ENCODE measurements around the gene ACSM4. TPM values are rescaled to one million over a fixed set of nuclear protein-coding genes. Genes with fewer than 3 reads are reported as not detected.
"Not testable (repeated sequence)": the region's sequence is repeated elsewhere in the genome, so short reads cannot be mapped to it uniquely, and the experiment has no call there.

The ACSM4 gene
- polyA plus RNA-seq (ENCODE audit: insufficient read length): not detected
- long read RNA-seq, donor 1: 0 reads
- long read RNA-seq, donor 2: 0 reads
- long read RNA-seq, donor 3: 0 reads
- long read RNA-seq, donor 4: 0 reads
- long read RNA-seq, donor 5: 0 reads
- long read RNA-seq, donor 6: 0 reads
- long read RNA-seq, donor 7: 0 reads
- long read RNA-seq, donor 8: 0 reads

GRCh38 chr12:7303772-7304171 is at the start of gene ACSM4:
ACSM4 (plus strand) TSS chr12:7304072; CDS start chr12:7304332, 260 bp downstream.
- DNase-seq: no peak

DNA sequence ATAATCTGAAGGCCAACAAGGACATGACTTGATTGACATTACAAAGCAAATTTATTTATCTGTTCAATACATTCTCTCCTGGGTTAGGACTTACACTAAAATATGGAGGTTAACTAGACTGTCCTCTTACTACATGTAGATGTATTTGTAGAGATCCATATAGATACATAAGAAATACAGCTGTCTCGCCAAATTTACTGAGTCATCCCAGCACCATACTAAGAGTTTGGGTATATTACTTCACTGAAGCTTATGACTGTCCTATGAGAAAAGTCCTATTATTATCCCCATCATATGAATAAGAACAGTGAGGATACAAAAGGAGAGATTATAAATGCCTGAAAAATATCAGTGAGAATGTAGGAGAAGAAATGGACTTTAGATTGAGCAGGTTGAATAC is 44.8 kb upstream of the ACSM4 start:
- no peak for DNase-seq

GRCh38 chr12:7264538-7264937 is 39.3 kb upstream of the ACSM4 start:
- DNase-seq: no peak

DNA sequence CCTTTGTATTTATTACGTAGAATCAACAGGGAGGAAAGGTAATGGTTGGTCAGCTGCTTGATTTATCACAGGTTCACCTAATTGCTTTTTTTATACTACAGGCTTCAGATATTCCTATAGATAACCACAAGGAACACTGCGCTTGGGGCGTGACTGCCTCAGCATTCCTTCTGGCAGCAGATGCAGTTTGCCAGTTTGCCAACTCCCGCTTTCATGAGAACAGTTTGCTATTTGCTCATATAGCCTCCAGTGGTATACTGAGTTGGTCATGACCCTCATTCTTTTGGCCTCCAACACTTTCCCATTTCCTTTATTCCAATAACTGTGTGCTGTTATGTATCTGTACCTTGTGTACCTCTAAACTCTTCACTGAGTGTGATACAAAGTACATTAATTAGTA is 38.6 kb upstream of the ACSM4 start:
- DNase-seq: no peak

GRCh38 chr12:7269273-7269672 is 34.6 kb upstream of the ACSM4 start:
- DNase-seq: no peak

GRCh38 chr12:7271893-7272514 is 31.9 kb upstream of the ACSM4 start:
- DNase-seq: no peak

DNA sequence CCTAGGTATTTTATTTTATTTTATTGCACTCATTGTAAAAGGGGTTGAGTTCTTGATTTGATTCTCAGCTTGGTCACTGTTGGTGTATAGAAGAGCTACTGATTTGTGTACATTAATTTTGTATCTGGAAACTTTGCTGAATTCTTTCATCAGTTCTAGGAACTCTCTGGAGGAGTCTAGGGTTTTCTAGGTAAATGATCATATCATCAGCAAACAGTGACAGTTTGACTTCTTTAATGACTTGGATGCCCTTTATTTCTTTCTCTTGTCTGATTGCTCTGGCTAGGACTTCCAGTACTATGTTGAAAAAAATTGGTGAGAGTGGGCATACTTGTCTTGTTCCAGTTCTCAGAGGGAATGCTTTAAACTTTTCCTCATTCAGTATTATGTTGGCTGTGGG is 28.4 kb upstream of the ACSM4 start:
- not testable (repeated sequence) for DNase-seq

DNA sequence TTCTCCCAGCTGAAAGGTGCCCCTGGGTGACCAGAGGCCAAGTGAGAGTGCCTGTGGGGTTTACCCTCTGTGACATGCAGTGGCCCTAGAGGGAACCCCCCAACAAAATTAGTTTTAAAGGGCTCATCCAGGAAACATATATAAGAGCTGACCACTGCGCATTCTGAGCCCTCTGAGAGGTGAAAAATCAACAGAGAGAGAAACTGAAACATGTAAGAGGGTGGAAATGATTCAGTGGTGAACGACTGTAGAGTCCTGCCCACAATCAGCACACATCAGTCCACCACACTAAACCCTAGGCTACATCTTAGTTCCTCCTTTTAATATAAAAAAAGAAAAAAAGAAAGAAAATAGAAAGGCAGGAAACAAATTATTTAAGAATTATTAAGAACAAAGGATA is 21.0 kb upstream of the ACSM4 start:
- no peak for DNase-seq

DNA sequence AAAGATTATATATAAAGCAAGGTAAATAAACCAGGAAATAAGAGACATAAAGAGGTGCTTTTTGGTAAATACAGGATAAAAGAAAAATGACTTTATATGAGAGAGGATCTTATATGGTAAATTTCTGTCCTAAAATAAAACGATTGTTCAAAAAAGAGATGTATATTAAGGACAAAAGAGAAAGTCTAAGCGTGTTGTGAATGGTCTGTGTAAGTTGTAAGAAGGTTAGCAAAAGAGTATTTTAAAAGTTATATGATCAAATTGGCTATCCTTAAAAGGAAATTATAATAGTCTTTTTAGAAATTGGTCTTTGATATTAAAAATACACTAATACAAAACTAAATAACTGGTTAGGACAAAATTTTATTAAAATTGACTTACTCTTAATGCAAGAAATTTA is 14.1 kb upstream of the ACSM4 start:
- no peak for DNase-seq

GRCh38 chr12:7290588-7290987 is 13.3 kb upstream of the ACSM4 start:
- DNase-seq: not testable (repeated sequence)

DNA sequence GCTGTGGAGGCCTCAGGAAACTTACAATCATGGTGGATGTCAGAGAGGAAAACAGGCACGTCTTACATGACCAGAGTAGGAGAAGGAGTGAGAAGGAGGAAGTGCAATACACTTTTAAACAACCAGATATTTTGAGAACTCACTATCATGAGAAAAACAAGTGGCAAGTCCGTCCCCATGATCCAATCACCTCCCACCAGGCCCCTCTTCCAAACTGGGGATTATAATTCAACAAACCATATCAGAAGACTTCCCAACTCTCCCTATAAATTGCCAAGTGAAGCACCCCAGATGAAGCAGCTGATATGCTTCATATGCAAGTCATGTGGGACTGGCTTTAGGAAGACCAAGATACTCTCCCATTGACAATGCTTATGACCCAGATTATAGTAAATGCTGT is 11.6 kb upstream of the ACSM4 start:
- no peak for DNase-seq

DNA sequence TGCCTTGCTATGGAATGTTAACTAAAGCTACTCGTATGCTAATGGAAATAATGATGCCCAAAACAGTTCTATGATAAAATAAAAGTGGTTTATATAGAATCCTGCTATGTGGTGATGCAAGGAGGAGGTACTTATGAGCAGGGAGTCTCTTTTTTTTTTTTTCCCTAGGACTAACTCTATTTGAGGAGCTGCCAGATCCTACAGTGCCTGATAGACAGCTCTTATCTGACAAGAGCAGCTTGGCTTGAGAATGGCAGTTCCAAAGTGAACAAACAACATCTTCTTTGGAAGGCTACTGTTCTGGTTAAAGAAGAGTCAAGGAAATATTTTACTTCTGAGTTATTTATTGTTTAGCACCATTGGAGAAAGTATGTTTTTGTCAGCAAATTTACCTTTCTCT is 10.2 kb upstream of the ACSM4 start:
- no peak for DNase-seq

- no peak for DNase-seq
Measured at GRCh38 chr12:7295529-7295928, 8.3 kb upstream of the ACSM4 start.

DNA sequence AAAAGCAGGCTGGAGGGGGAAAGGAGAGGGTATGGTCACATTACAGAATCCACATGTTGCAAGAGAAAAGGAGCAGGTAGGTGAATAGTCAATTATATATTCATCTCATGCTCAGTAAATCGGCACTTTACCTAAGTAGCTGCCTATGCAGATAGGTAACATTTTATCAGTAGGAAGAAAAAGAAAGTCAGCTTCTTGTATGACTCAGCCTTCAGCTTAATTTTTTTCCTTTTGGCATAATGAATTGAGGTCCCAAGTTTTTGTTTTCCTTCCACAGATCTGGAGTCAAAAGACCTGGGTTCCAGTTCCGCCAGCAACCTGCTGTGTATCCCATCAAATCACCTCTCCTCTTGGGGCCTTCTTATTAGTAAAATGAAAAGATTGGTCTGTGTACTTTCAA is 6.0 kb upstream of the ACSM4 start:
- DNase-seq: no peak

GRCh38 chr12:7302266-7302986 is 1.4 kb upstream of the ACSM4 start:
- DNase-seq: no peak

GRCh38 chr12:7303230-7303629 is 642 bp upstream of the ACSM4 start:
- no peak for DNase-seq

GRCh38 chr12:7304456-7304855 is 584 bp downstream of the ACSM4 start:
- DNase-seq: no peak

GRCh38 chr12:7310070-7310469 is 6.2 kb downstream of the ACSM4 start:
- no peak for DNase-seq

DNA sequence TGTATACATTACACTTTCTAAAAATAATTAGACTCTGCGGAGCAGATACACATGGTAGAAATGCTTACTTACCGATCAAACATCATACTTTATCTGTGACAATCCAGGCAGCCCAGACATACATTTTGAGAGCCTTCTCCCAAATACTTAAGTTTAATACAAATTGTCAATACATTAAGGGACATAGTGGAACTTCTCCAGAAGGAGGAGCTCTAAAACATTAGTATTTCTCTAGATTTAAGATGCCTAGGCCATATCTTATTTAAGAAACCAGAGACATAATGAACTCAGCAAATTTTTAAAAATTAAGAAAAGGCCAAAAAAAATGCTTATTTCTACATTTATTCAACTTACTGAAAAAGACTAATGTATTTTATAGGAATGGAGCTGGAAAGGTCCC is 16.1 kb downstream of the ACSM4 start:
- no peak for DNase-seq

DNA sequence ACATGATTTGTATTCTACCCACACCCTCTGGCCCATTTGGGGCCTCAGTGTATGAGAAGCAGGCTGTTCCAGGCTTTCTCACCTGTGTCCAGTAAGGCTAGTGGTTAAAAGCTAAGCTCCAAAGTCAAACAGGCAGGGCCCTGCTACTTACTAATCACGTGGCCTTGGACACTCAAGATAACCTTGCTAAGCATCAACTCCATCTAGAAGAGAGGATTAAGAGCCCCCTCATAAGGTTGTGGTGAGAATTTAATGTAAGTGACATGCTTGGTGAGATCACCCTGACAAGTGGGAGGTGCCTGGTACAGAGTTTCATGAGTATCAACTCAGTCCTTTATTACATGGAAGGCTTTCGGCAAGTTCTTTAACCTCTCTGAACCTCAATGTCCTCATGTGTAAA is 17.8 kb downstream of the ACSM4 start:
- DNase-seq: no peak

DNA sequence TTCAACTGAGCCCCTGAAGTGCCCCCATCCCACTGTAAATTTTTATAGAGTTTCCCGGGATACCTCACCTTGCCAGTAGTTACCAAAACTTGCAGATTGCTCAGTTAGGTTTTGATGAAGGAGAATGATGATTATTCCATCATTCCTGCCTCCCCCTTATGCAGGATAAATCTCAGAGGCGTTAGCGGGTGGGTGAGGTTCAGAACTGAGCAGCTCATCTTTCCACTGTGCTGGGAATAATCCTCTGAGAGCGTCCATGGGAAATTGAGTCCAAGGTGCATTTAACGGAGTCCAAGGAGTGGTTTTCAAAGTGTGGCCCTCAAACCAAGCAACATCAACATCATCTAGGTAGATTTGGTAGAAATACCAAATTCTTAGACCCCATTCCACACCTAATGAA is 18.7 kb downstream of the ACSM4 start:
- no peak for DNase-seq

GRCh38 chr12:7324176-7324575 is 20.3 kb downstream of the ACSM4 start:
- no peak for DNase-seq

DNA sequence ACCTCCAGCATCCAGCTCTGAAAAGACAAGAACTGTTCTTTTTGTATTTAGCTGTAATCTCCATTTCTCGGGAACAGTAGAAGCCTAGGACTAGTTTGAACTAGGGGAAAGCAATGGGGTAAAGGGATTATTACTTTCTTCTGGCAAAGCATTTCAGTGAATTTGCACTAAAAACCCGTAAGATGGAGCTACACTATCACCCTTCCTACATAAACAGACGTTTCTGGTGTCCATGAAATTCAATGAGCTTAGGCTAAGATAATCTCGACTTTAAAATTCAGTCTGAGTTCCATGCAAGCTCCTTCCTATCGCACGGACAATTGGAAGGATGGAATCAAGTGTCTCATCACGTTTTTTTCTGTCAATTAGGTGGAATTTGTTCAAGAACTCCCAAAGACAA is 24.0 kb downstream of the ACSM4 start:
- DNase-seq: no peak

DNA sequence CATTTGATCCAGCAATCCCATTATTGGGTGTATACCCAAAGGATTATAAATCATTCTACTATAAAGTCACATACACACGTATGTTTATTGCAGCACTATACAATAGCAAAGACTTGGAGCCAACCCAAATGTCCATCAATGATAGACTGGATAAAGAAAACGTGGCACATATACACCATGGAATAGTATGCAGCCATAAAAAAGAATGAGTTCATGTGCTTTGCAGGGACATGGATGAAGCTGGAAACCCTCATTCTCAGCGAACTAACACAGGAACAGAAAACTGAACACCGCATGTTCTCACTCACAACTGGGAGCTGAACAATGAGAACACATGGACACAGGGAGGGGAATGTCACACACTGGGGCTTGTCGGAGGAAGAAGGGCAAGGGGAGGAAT is 33.9 kb downstream of the ACSM4 start:
- not testable (repeated sequence) for DNase-seq

Data from left kidney (tissue), 8 donors.